Natural killer cell (primary cell): ENCODE results near the gene ATP11A. TPM values are rescaled to one million over a fixed set of nuclear protein-coding genes. Genes with fewer than 3 reads are reported as not detected.

Source experiments
- ATAC-seq, 3 donors: fragments of 150-1000 bp in 2 of 3; fragments of 200-7000 bp in 1 of 3; cut with Tn5 transposase; 1 replicate in 1 of 3; 2 replicates in 2 of 3; pipeline ENCODE4 v1.10.0; 2021; ENCODE audit warnings: mild to moderate bottlenecking in 2 of 3, moderate library complexity in 2 of 3
- DNase-seq, 2 donors: peaks; one replicate each; pipeline versions ENCODE4 v3.0.0 to v3.0.0-alpha.2; 2013 to 2021; ENCODE audit warnings: mixed read lengths in 1 of 2
- H3K27ac ChIP-seq: one replicate; pipeline ENCODE4 v1.5.1; 2013; ENCODE audit warnings: mild to moderate bottlenecking, low read length
- H3K27me3 ChIP-seq: one replicate; pipeline ENCODE4 v1.6.1; 2013; ENCODE audit warnings: low read length; ENCODE audit not compliant: control insufficient read depth, insufficient read depth
- H3K36me3 ChIP-seq: one replicate; pipeline ENCODE4 v1.6.1; 2013; ENCODE audit warnings: low read length; ENCODE audit not compliant: control insufficient read depth, insufficient read depth
- H3K4me1 ChIP-seq: one replicate; pipeline ENCODE4 v1.6.1; 2013; ENCODE audit warnings: low read length; ENCODE audit not compliant: control insufficient read depth, insufficient read depth
- H3K4me3 ChIP-seq: one replicate; pipeline ENCODE4 v1.5.1; 2013; ENCODE audit warnings: low read length
- H3K9me3 ChIP-seq: one replicate; pipeline ENCODE4 v1.6.1; 2013; ENCODE audit warnings: low read length; ENCODE audit not compliant: control insufficient read depth, insufficient read depth
- H3K27ac Mint-ChIP-seq, 2 donors: one replicate each; pipeline ENCODE4 v1.8.0; 2022; ENCODE audit warnings: mild to moderate bottlenecking in 2 of 2, mixed read lengths in 2 of 2, moderate library complexity in 1 of 2
- H3K27me3 Mint-ChIP-seq, 2 donors: one replicate each; pipeline ENCODE4 v1.8.0; 2022; ENCODE audit warnings: low read depth in 2 of 2, mixed read lengths in 2 of 2
- H3K36me3 Mint-ChIP-seq: one replicate; pipeline ENCODE4 v1.8.0; 2022; ENCODE audit warnings: mixed read lengths
- H3K4me1 Mint-ChIP-seq, 2 donors: one replicate each; pipeline ENCODE4 v1.8.0; 2022; ENCODE audit warnings: mixed read lengths in 2 of 2
- H3K4me3 Mint-ChIP-seq: one replicate; pipeline ENCODE4 v1.8.0; 2022; ENCODE audit warnings: mild to moderate bottlenecking, moderate library complexity, mixed read lengths
- H3K9me3 Mint-ChIP-seq, 2 donors: one replicate each; pipeline ENCODE4 v1.8.0; 2022; ENCODE audit warnings: mixed read lengths in 2 of 2
- WGBS: methylation state at CpG from one replicate; pipeline ENCODE4 v1.1.7; 2013; ENCODE audit warnings: missing lambda C conversion rate; ENCODE audit not compliant: insufficient coverage; 5-methylcytosine and 5-hydroxymethylcytosine counted together
- intact Hi-C: fragments of 100-400 bp; cut with micrococcal nuclease; formaldehyde crosslinking; loops from one replicate; pipeline ENCODE4 v1.14.2; 2022
- total RNA-seq, 4 donors: library from RNA; stranded (reverse); fragments of 120-200 nt in 1 of 4; gene quantifications; one replicate each; pipeline versions ENCODE4 v1.2.3 to v1.2.4, GENCODE V29; 2013 to 2022
- TF ChIP-seq, protein P1 (sequence below): fragments of 200-600 bp; IDR thresholded peaks from one replicate; pipeline ENCODE4 v1.8.0; 2022; ENCODE audit warnings: antibody characterized with exemption

The ATP11A gene
- total RNA-seq, 3 donors from 2014 or later (not counting 1 experiment from before 2014, with no cell fraction given) = 47.1 to 68.6 (median 50.7) TPM

DNA sequence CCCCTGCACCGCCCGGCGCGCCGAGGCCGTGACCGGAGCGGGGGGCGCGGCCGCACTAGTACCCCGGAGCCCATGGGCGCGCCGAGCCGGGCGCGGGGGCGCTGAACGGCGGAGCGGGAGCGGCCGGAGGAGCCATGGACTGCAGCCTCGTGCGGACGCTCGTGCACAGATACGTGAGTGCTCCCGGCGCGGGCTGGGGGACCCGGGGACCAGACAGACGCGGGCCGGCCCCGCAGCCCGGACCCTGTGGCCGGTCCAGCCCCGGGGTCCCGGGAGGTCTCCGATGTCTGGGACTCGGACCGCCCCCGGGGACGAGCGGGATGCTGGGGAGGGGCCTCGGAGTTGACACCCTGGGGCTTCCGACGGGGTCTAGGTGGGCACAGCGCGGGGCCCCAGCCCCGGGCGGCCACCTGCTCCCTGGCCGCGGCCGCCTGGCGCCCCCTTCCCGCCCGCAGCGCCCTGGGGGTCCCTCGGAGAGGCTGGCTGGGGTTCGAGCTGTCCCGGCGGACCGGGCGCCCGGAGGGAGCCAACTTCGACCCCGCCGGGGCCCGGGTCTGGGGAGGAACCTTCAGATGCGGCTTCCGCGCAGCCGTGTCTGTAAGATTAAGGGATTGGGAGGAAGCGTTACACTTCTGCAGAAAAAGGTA lies 568 bp downstream of the ATP11A start:
- Mint-ChIP-seq H3K4me3 (peak overlapping the region; percentile 95), H3K9me3 (no peaks in the 10 kb centered on the region), H3K27ac (peak overlapping the region in 1 of 2 donors; percentile 89), H3K27me3 (no peaks in the 10 kb centered on the region), H3K4me1 (peaks cover 41 to 60% of the 10 kb centered on the region in 2 donors), H3K36me3 (no peaks in the 10 kb centered on the region)
- Histone ChIP-seq H3K9me3 (no peaks in the 10 kb centered on the region), H3K4me1 (peaks cover 32% of the 10 kb centered on the region), H3K27ac (no peak overlapping the region), H3K4me3 (peak overlapping the region; percentile 46), H3K27me3 (no peaks in the 10 kb centered on the region), H3K36me3 (no peaks in the 10 kb centered on the region)
- intact Hi-C loops = no loop called here
- peak in 1 of 2 donors; percentile 52 for DNase-seq
- ATAC-seq = peak in 2 of 3 donors; percentile 24 to 35
- under 1% methylated on average over 77 of the region's 77 CpGs for WGBS
- TF ChIP-seq, protein P1, sequence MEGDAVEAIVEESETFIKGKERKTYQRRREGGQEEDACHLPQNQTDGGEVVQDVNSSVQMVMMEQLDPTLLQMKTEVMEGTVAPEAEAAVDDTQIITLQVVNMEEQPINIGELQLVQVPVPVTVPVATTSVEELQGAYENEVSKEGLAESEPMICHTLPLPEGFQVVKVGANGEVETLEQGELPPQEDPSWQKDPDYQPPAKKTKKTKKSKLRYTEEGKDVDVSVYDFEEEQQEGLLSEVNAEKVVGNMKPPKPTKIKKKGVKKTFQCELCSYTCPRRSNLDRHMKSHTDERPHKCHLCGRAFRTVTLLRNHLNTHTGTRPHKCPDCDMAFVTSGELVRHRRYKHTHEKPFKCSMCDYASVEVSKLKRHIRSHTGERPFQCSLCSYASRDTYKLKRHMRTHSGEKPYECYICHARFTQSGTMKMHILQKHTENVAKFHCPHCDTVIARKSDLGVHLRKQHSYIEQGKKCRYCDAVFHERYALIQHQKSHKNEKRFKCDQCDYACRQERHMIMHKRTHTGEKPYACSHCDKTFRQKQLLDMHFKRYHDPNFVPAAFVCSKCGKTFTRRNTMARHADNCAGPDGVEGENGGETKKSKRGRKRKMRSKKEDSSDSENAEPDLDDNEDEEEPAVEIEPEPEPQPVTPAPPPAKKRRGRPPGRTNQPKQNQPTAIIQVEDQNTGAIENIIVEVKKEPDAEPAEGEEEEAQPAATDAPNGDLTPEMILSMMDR = no peak

DNA sequence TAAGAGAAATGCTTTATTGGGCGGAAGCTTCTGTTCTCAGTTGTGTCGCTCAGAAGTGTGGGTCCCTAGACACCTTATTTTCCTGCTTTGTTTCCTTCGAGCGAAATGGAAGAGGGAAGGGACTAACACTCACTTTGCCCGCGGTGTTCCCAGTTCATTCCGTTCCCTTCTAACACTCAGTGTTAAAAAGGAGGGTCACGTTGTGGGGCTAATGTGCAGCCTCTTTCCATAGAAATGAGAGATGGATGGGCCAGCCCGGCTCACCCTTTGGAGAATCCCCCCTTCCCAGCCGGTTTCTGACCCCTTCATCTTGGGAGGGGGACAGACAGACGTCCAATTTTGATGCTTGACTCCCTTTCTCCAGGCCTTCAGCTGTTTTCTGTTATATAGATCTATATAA lies 2.3 kb downstream of the ATP11A start:
- WGBS = 90% methylated on average over 10 of the region's 11 CpGs
- Histone ChIP-seq H3K9me3 (no peaks in the 10 kb centered on the region), H3K4me3 (no peak overlapping the region), H3K4me1 (peaks cover 32% of the 10 kb centered on the region), H3K27me3 (no peaks in the 10 kb centered on the region), H3K36me3 (no peaks in the 10 kb centered on the region), H3K27ac (no peak overlapping the region)
- DNase-seq = no peak
- Mint-ChIP-seq H3K9me3 (no peaks in the 10 kb centered on the region), H3K27me3 (no peaks in the 10 kb centered on the region), H3K4me1 (peaks cover 41 to 65% of the 10 kb centered on the region in 2 donors), H3K36me3 (no peaks in the 10 kb centered on the region), H3K4me3 (peak overlapping the region; percentile 95), H3K27ac (no peak overlapping the region)
- no peak for ATAC-seq
- TF ChIP-seq, protein P1 = no peak
- intact Hi-C loops = no loop called here

DNA sequence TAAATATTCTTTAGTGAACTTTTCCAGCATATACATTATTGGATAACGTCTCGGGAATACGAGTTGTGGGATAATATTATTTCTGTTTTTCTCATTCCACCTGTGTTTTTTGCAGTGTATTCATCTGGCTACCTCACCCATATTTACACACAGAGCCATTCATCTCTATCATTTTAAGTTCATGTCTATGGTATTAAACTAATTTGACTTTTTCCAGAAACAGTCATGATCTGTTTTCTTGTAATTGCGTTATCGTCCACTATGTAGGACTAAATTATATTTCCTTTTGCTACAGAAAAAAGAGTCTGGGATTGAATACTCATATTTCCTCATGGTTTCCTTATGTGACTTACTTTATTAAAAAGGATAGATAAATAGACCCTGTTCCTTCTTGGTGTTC lies 2.7 kb downstream of the ATP11A start:
- Histone ChIP-seq H3K36me3 (no peaks in the 10 kb centered on the region), H3K4me3 (no peak overlapping the region), H3K4me1 (peaks cover 32% of the 10 kb centered on the region), H3K9me3 (no peaks in the 10 kb centered on the region), H3K27ac (no peak overlapping the region), H3K27me3 (no peaks in the 10 kb centered on the region)
- Mint-ChIP-seq H3K9me3 (no peaks in the 10 kb centered on the region), H3K4me1 (peaks cover 41 to 62% of the 10 kb centered on the region in 2 donors), H3K36me3 (no peaks in the 10 kb centered on the region), H3K27ac (no peak overlapping the region), H3K27me3 (no peaks in the 10 kb centered on the region), H3K4me3 (peak overlapping the region; percentile 95)
- ATAC-seq (no peak), DNase-seq (no peak)
- no CpG with 5 or more reads among the region's 5 CpGs for WGBS
- TF ChIP-seq, protein P1 = no peak
- intact Hi-C loops = no loop called here
